ENCODE results near the gene SERPINA3. TPM values are rescaled to one million over a fixed set of nuclear protein-coding genes. Genes with fewer than 3 reads are reported as not detected.
"Not testable (repeated sequence)": the region's sequence is repeated elsewhere in the genome, so short reads cannot be mapped to it uniquely, and the experiment has no call there.

The SERPINA3 gene
- total RNA-seq, 2 donors from 2014 or later, result not detected

GRCh38 chr14:94575730-94576585 lies 36.2 kb upstream of the SERPINA3 start:
- Mint-ChIP-seq H3K27ac (no peak overlapping the region), H3K4me1 (ENCODE audit: low read depth) (no peaks in the 10 kb centered on the region), H3K27me3 (ENCODE audit: low read depth) (no peaks in the 10 kb centered on the region), H3K9me3 (no peaks in the 10 kb centered on the region), H3K4me3 (no peak overlapping the region), H3K36me3 (ENCODE audit: insufficient read depth in 2 of 2) (no peaks in the 10 kb centered on the region)
- no peak for DNase-seq
- ATAC-seq (replicated peaks in 1 of 2), result no peak

GRCh38 chr14:94577472-94577871 lies 34.7 kb upstream of the SERPINA3 start:
- H3K9me3 Mint-ChIP-seq; H3K36me3 Mint-ChIP-seq (ENCODE audit: insufficient read depth in 2 of 2); ATAC-seq (replicated peaks in 1 of 2); H3K27me3 Mint-ChIP-seq (ENCODE audit: low read depth); H3K27ac Mint-ChIP-seq; H3K4me3 Mint-ChIP-seq; DNase-seq; H3K4me1 Mint-ChIP-seq (ENCODE audit: low read depth): not testable (repeated sequence)

- no peak overlapping the region for H3K27ac Mint-ChIP-seq
- no peak overlapping the region for H3K4me3 Mint-ChIP-seq
- DNase-seq (no peak), ATAC-seq (replicated peaks in 1 of 2) (no peak)
- no peaks in the 10 kb centered on the region for H3K9me3 Mint-ChIP-seq
- H3K27me3 Mint-ChIP-seq (ENCODE audit: low read depth), result no peaks in the 10 kb centered on the region
- H3K36me3 Mint-ChIP-seq (ENCODE audit: insufficient read depth in 2 of 2), result no peaks in the 10 kb centered on the region
- H3K4me1 Mint-ChIP-seq (ENCODE audit: low read depth), result no peaks in the 10 kb centered on the region
These were observed 33.5 kb upstream of the SERPINA3 start for GRCh38 chr14:94578712-94579111.

- H3K36me3 Mint-ChIP-seq (ENCODE audit: insufficient read depth in 2 of 2), result no peaks in the 10 kb centered on the region
- no peak for DNase-seq
- no peak for ATAC-seq (replicated peaks in 1 of 2)
- no peak within 1 kb of the TSS for H3K27ac Mint-ChIP-seq
- no peak within 1 kb of the TSS for H3K4me3 Mint-ChIP-seq
- H3K27me3 Mint-ChIP-seq (ENCODE audit: low read depth), result no peaks in the 10 kb centered on the region
- no peaks in the 10 kb centered on the region for H3K9me3 Mint-ChIP-seq
- no peaks in the 10 kb centered on the region for H3K4me1 Mint-ChIP-seq (ENCODE audit: low read depth)
These were observed 30.8 kb upstream of the SERPINA3 start, which contains the start of gene SERPINA5 for GRCh38 chr14:94581127-94581999. Gene SERPINA5, plus strand, starts transcription at chr14:94581426. Its CDS starts 5,937 bp downstream, at chr14:94587363.

GRCh38 chr14:94582199-94582750 lies 29.9 kb upstream of the SERPINA3 start:
- H3K4me1 Mint-ChIP-seq (ENCODE audit: low read depth), result no peaks in the 10 kb centered on the region
- H3K27me3 Mint-ChIP-seq (ENCODE audit: low read depth), result no peaks in the 10 kb centered on the region
- DNase-seq (no peak), ATAC-seq (replicated peaks in 1 of 2) (no peak)
- no peaks in the 10 kb centered on the region for H3K9me3 Mint-ChIP-seq
- H3K27ac Mint-ChIP-seq, result no peak overlapping the region
- H3K4me3 Mint-ChIP-seq, result no peak overlapping the region
- H3K36me3 Mint-ChIP-seq (ENCODE audit: insufficient read depth in 2 of 2), result no peaks in the 10 kb centered on the region

- Mint-ChIP-seq H3K36me3 (ENCODE audit: insufficient read depth in 2 of 2) (no peaks in the 10 kb centered on the region), H3K27me3 (ENCODE audit: low read depth) (no peaks in the 10 kb centered on the region), H3K27ac (no peak overlapping the region), H3K4me1 (ENCODE audit: low read depth) (no peaks in the 10 kb centered on the region), H3K4me3 (no peak overlapping the region), H3K9me3 (no peaks in the 10 kb centered on the region)
- ATAC-seq (replicated peaks in 1 of 2) (no peak), DNase-seq (no peak)
These were observed 29.3 kb upstream of the SERPINA3 start for GRCh38 chr14:94582851-94583250.

- Mint-ChIP-seq H3K27me3 (ENCODE audit: low read depth) (no peaks in the 10 kb centered on the region), H3K36me3 (ENCODE audit: insufficient read depth in 2 of 2) (no peaks in the 10 kb centered on the region), H3K27ac (no peak overlapping the region), H3K4me3 (no peak overlapping the region), H3K9me3 (no peaks in the 10 kb centered on the region), H3K4me1 (ENCODE audit: low read depth) (no peaks in the 10 kb centered on the region)
- ATAC-seq (replicated peaks in 1 of 2) (no peak), DNase-seq (no peak)
These were observed 28.6 kb upstream of the SERPINA3 start for GRCh38 chr14:94583557-94583956.

GRCh38 chr14:94584591-94585280 lies 27.5 kb upstream of the SERPINA3 start:
- H3K27ac Mint-ChIP-seq, result no peak overlapping the region
- ATAC-seq (replicated peaks in 1 of 2), result no peak
- H3K4me3 Mint-ChIP-seq, result no peak overlapping the region
- DNase-seq, result no peak
- no peaks in the 10 kb centered on the region for H3K9me3 Mint-ChIP-seq
- no peaks in the 10 kb centered on the region for H3K27me3 Mint-ChIP-seq (ENCODE audit: low read depth)
- H3K4me1 Mint-ChIP-seq (ENCODE audit: low read depth), result no peaks in the 10 kb centered on the region
- no peaks in the 10 kb centered on the region for H3K36me3 Mint-ChIP-seq (ENCODE audit: insufficient read depth in 2 of 2)

GRCh38 chr14:94586635-94587034 lies 25.6 kb upstream of the SERPINA3 start:
- Mint-ChIP-seq H3K9me3 (peaks cover 5% of the 10 kb centered on the region in 2 donors), H3K4me1 (ENCODE audit: low read depth) (no peaks in the 10 kb centered on the region), H3K27ac (no peak overlapping the region), H3K4me3 (no peak overlapping the region), H3K27me3 (ENCODE audit: low read depth) (no peaks in the 10 kb centered on the region), H3K36me3 (ENCODE audit: insufficient read depth in 2 of 2) (peaks cover 1 to 2% of the 10 kb centered on the region in 2 donors)
- no peak for ATAC-seq (replicated peaks in 1 of 2)
- no peak for DNase-seq

GRCh38 chr14:94588311-94588710 lies 23.9 kb upstream of the SERPINA3 start:
- no peak for DNase-seq
- Mint-ChIP-seq H3K27me3 (ENCODE audit: low read depth) (no peaks in the 10 kb centered on the region), H3K4me3 (no peak overlapping the region), H3K36me3 (ENCODE audit: insufficient read depth in 2 of 2) (peaks cover 1 to 2% of the 10 kb centered on the region in 2 donors), H3K27ac (no peak overlapping the region), H3K4me1 (ENCODE audit: low read depth) (no peaks in the 10 kb centered on the region), H3K9me3 (peaks cover 5% of the 10 kb centered on the region in 2 donors)
- ATAC-seq (replicated peaks in 1 of 2), result no peak

- H3K4me1 Mint-ChIP-seq (ENCODE audit: low read depth), result no peaks in the 10 kb centered on the region
- peaks cover 5% of the 10 kb centered on the region in 2 donors for H3K9me3 Mint-ChIP-seq
- DNase-seq (no peak), ATAC-seq (replicated peaks in 1 of 2) (no peak)
- H3K36me3 Mint-ChIP-seq (ENCODE audit: insufficient read depth in 2 of 2), result peaks cover 1 to 2% of the 10 kb centered on the region in 2 donors
- H3K4me3 Mint-ChIP-seq, result no peak overlapping the region
- H3K27ac Mint-ChIP-seq, result no peak overlapping the region
- no peaks in the 10 kb centered on the region for H3K27me3 Mint-ChIP-seq (ENCODE audit: low read depth)
These were observed 21.1 kb upstream of the SERPINA3 start for GRCh38 chr14:94591073-94591472.

GRCh38 chr14:94591871-94592270 lies 20.3 kb upstream of the SERPINA3 start:
- ATAC-seq (replicated peaks in 1 of 2) (no peak), DNase-seq (no peak)
- peaks cover 5% of the 10 kb centered on the region in 2 donors for H3K9me3 Mint-ChIP-seq
- no peaks in the 10 kb centered on the region for H3K27me3 Mint-ChIP-seq (ENCODE audit: low read depth)
- peaks cover 1 to 2% of the 10 kb centered on the region in 2 donors for H3K36me3 Mint-ChIP-seq (ENCODE audit: insufficient read depth in 2 of 2)
- H3K27ac Mint-ChIP-seq, result no peak overlapping the region
- H3K4me1 Mint-ChIP-seq (ENCODE audit: low read depth), result no peaks in the 10 kb centered on the region
- H3K4me3 Mint-ChIP-seq, result no peak overlapping the region

Data from activated T-cell treated with anti-CD3 and anti-CD28 coated beads, Interleukin-2, amount 50 U/mL, for 72 hours (primary cell).